A673 (cell line): ENCODE data around the gene MAP3K13. TPM values are rescaled to one million over a fixed set of nuclear protein-coding genes. Genes with fewer than 3 reads are reported as not detected.

Experiments
- BruUV-seq: library from RNA; stranded (reverse); fragments of 400-500 nt; replicated peaks from 2 replicates; lab custom pipeline; 2021; lab: Mats Ljungman, UMichigan
- CTCF ChIA-PET: fragments of 300-600 bp; sonication (Branson Sonifier 250); formaldehyde crosslinking; loops from one replicate; lab custom pipeline; 2022; ENCODE audit warnings: antibody characterized with exemption; lab: Charles Lee
- POLR2A ChIA-PET: fragments of 300-600 bp; sonication (Branson Sonifier 250); formaldehyde crosslinking; loops from one replicate; lab custom pipeline; 2022; ENCODE audit warnings: antibody characterized with exemption; ENCODE audit not compliant: low non-redundant PET; lab: Charles Lee
- DNase-seq: peaks from one replicate; pipeline ENCODE4 v3.0.0-alpha.2; 2015; ENCODE audit warnings: low spot score
- H3K27ac ChIP-seq: fragments of 200-600 bp; sonication (generic); 2 replicates; pipeline ENCODE4 v1.5.1; 2016; ENCODE audit warnings: mixed run types, low read depth, mild to moderate bottlenecking, mixed read lengths, antibody characterized with exemption, low read length; ENCODE audit not compliant: poor library complexity, severe bottlenecking
- H3K27me3 ChIP-seq: fragments of 200-600 bp; sonication (generic); replicated peaks from 2 replicates; pipeline ENCODE4 v1.6.1; 2017; ENCODE audit warnings: mixed run types, low read depth, mild to moderate bottlenecking, mixed read lengths, antibody characterized with exemption, low read length; ENCODE audit not compliant: insufficient read depth, poor library complexity
- H3K36me3 ChIP-seq: fragments of 200-600 bp; sonication (generic); 2 replicates; pipeline ENCODE4 v1.6.1; 2016; ENCODE audit warnings: mixed run types, mild to moderate bottlenecking, mixed read lengths, antibody characterized with exemption, low read length; ENCODE audit not compliant: insufficient read depth, poor library complexity, severe bottlenecking
- H3K4me1 ChIP-seq: fragments of 200-600 bp; sonication (generic); 2 replicates; pipeline ENCODE4 v1.6.1; 2017; ENCODE audit warnings: mixed run types, mild to moderate bottlenecking, mixed read lengths, antibody characterized with exemption, low read length; ENCODE audit not compliant: insufficient read depth, poor library complexity, severe bottlenecking
- H3K4me3 ChIP-seq: fragments of 200-600 bp; sonication (generic); 2 replicates; pipeline ENCODE4 v1.5.1; 2016; ENCODE audit warnings: low read depth, mixed run types, mild to moderate bottlenecking, mixed read lengths, low read length; ENCODE audit not compliant: poor library complexity, severe bottlenecking
- H3K9me3 ChIP-seq: fragments of 200-600 bp; sonication (generic); 2 replicates; pipeline ENCODE4 v1.6.1; 2016; ENCODE audit warnings: mixed run types, low read depth, mild to moderate bottlenecking, mixed read lengths, antibody characterized with exemption, low read length; ENCODE audit not compliant: poor library complexity, severe bottlenecking
- EZH2 ChIP-seq: fragments of 200-600 bp; sonication (generic); IDR thresholded peaks from 2 replicates; pipeline ENCODE4 v1.6.1; 2017; ENCODE audit warnings: borderline replicate concordance, low read depth, mild to moderate bottlenecking, mixed read lengths, antibody characterized with exemption, low read length; ENCODE audit not compliant: poor library complexity, severe bottlenecking
- intact Hi-C: fragments of 100-400 bp; cut with micrococcal nuclease; formaldehyde crosslinking; loops from one replicate; pipeline ENCODE4 v1.10.0; 2022; ENCODE audit not compliant: unreplicated experiment
- total RNA-seq: library from RNA; stranded (reverse); gene quantifications from 2 replicates; pipeline ENCODE4 v1.2.3, GENCODE V29; 2021
- TF ChIP-seq, protein P1 (sequence below): fragments of 300-800, 200-600 bp; sonication (generic); conservative IDR thresholded peaks from 2 replicates; pipeline ENCODE4 v1.5.1; 2017; ENCODE audit warnings: low read depth, mild to moderate bottlenecking, antibody characterized with exemption, low read length, moderate library complexity, mixed read lengths

MAP3K13 gene
- total RNA-seq, 1 experiment from 2014 or later, result 26.8 TPM

DNA sequence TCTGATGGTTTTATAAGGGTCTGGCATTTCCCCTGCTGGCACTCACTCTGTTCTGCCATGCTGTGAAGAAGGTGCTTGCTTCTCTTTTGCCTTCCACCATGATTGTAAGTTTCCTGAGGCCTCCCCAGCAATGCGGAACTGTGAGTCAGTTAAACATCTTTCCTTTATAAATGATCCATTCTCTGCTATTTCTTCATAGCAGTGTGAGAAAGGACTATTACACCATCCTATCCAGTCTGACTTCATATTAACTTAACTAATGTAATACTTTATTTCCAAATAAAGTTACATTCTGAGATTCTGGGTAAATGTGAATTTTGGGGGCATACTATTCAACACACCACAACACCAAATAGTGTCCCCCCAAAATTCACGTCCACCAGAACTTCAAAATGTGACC is 22.2 kb upstream of the MAP3K13 start:
- Histone ChIP-seq H3K36me3 (no peaks in the 10 kb centered on the region), H3K4me3 (no peak overlapping the region), H3K9me3 (no peaks in the 10 kb centered on the region), H3K27ac (no peak overlapping the region), H3K4me1 (no peaks in the 10 kb centered on the region), H3K27me3 (no peaks in the 10 kb centered on the region)
- intact Hi-C loops, result no loop called here
- no peak for DNase-seq
- CTCF ChIA-PET, result no interaction called here
- BruUV-seq, result no TSS peak
- POLR2A ChIA-PET, result no interaction called here
- TF ChIP-seq, protein P1, sequence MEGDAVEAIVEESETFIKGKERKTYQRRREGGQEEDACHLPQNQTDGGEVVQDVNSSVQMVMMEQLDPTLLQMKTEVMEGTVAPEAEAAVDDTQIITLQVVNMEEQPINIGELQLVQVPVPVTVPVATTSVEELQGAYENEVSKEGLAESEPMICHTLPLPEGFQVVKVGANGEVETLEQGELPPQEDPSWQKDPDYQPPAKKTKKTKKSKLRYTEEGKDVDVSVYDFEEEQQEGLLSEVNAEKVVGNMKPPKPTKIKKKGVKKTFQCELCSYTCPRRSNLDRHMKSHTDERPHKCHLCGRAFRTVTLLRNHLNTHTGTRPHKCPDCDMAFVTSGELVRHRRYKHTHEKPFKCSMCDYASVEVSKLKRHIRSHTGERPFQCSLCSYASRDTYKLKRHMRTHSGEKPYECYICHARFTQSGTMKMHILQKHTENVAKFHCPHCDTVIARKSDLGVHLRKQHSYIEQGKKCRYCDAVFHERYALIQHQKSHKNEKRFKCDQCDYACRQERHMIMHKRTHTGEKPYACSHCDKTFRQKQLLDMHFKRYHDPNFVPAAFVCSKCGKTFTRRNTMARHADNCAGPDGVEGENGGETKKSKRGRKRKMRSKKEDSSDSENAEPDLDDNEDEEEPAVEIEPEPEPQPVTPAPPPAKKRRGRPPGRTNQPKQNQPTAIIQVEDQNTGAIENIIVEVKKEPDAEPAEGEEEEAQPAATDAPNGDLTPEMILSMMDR, result no peak
- TF ChIP-seq EZH2, result no peak

DNA sequence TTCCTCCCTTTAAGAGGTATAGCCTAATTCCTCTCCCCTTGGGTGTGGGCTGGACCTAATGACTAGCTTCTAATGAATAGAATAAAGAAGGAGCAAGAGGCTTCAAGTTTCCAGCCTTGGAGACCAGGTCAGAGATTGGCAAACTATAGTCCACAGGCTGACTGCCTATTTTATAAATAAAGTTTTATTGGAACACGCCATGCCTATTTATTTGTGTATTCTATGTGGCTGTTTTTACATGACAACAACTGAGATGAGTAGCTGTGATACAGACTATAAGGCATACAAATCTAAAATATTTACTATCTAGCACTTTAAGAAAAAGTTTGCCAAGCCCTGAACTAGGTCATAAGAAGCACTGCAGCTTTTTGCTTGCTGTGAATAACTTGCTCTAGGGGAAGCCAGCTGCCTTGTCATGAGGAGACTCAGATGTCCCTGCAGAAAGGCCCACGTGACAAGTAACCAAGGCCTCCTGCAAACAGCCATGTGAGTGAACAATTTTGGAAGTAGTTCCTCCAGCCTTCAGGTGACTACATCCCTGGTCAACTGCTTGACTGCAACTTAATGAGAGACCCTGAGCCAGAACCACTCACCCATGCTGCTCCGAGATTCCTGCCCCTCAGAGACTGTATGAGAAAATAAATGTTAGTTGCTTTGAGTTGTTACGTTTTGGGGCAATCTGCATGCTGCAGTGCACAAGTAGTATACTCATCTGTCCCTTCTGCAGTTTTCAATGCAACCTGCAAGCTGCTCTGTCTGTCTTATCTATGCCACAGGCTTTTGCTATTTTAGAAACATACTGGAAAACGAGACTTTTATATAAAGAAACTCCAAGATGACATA is 21.1 kb upstream of the MAP3K13 start:
- POLR2A ChIA-PET, result no interaction called here
- no peaks in the 10 kb centered on the region for H3K27me3 ChIP-seq
- no TSS peak for BruUV-seq
- CTCF ChIA-PET, result no interaction called here
- no peaks in the 10 kb centered on the region for H3K4me1 ChIP-seq
- intact Hi-C loops, result no loop called here
- DNase-seq, result no peak
- H3K4me3 ChIP-seq, result no peak overlapping the region
- no peak overlapping the region for H3K27ac ChIP-seq
- TF ChIP-seq EZH2, result no peak
- TF ChIP-seq, protein P1, result no peak
- H3K36me3 ChIP-seq, result no peaks in the 10 kb centered on the region
- H3K9me3 ChIP-seq, result no peaks in the 10 kb centered on the region

DNA sequence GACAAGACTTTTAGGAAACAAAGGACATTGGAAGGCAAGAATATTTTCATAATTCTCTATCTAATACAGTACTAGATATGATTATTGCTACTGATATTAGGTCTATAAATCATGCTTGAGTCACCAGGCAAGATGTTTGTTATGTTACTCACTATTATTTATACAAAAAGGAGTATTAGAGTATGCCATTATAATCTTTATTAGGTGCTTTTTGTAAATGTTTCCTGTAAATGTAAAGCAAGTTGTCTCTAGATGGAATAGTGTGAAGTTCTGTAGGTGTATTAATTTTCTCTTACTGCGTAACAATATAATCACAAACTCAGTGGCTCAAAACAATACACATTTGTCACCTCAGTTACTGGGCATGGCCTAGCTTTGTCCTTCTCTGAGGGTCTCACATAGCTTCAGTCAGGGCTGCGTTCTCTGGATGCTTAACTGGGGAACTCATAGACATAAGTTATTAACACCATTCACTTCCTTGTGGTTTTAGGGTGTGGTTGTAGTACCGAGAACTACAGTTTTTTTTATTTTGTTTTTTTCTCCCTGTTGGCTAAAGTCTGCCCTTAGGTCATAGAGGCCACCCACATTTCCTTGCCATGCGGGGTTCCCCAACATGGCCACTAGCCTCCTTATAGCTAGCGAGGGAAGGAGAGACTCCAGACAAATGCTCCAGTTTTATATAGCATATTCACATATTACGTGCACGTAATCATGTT is 20.3 kb upstream of the MAP3K13 start:
- no TSS peak for BruUV-seq
- no peak overlapping the region for H3K27ac ChIP-seq
- no peak overlapping the region for H3K4me3 ChIP-seq
- no peaks in the 10 kb centered on the region for H3K9me3 ChIP-seq
- no peak for TF ChIP-seq EZH2
- TF ChIP-seq, protein P1, result no peak
- POLR2A ChIA-PET, result no interaction called here
- no peaks in the 10 kb centered on the region for H3K27me3 ChIP-seq
- H3K4me1 ChIP-seq, result no peaks in the 10 kb centered on the region
- H3K36me3 ChIP-seq, result no peaks in the 10 kb centered on the region
- intact Hi-C loops, result no loop called here
- CTCF ChIA-PET, result no interaction called here
- DNase-seq, result no peak
